Fibroblast of skin of abdomen (primary cell): ENCODE data around the gene ZNF597.

Source experiments
- DNase-seq: peaks from one replicate; pipeline ENCODE4 v3.0.0-alpha.2; 2013

ZNF597 gene

GRCh38 chr16:3454631-3455147 lies 11.4 kb upstream of the ZNF597 start:
- no peak for DNase-seq

GRCh38 chr16:3454093-3454492 lies 10.8 kb upstream of the ZNF597 start:
- no peak for DNase-seq

GRCh38 chr16:3444032-3444388 lies 706 bp upstream of the ZNF597 start:
- DNase-seq, result peak; percentile 58

GRCh38 chr16:3439637-3440036 lies 3.7 kb downstream of the ZNF597 start:
- DNase-seq, result no peak

DNA sequence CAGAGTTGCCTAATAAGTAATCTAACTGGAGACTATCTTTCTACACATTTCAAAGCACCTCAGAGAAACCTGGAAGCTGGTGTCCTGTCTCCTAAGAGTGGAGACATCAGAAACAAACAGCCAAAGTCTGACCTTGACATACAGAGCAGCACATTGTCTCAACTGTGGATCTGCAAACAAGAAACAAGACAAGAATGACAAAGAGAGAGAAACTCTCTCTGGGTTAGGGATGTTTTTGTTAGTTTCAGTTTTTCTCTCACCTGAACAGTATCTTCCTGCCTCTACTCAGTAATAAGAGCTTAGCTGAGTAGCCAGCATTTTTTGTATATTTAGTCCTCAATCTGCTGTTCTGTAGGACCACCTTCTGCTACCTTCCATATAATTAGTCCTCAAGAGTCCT lies 8.9 kb downstream of the ZNF597 start:
- DNase-seq, result no peak

DNA sequence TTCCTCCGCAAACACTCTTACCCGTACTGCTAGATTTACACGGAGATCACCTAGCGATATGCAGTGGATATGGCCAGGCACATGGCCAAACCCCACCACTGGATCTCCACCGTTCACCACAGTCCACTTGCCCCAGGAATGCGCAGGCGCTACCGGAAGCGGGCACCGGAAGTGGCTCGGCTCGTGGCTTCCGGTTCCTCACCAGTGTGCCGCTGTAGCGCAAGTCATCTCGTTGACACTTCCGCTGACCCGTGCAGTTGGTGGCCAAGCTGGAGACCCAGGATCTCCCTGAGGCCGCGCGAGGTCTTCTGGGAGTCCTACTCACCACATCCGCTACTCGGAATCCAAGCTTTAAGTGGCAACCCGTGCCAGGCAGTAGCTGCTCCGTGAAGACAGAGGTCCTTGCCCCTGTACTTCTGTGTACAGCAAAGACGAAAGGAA lies 11.5 kb downstream of the ZNF597 start:
- peak; percentile 28 for DNase-seq

GRCh38 chr16:3413730-3414379 lies 29.4 kb downstream of the ZNF597 start:
- no peak for DNase-seq

- DNase-seq, result no peak
Observed at GRCh38 chr16:3408561-3409197, 34.6 kb downstream of the ZNF597 start.

- peak; percentile 9 for DNase-seq
Observed at GRCh38 chr16:3401719-3402397, 41.4 kb downstream of the ZNF597 start.

DNA sequence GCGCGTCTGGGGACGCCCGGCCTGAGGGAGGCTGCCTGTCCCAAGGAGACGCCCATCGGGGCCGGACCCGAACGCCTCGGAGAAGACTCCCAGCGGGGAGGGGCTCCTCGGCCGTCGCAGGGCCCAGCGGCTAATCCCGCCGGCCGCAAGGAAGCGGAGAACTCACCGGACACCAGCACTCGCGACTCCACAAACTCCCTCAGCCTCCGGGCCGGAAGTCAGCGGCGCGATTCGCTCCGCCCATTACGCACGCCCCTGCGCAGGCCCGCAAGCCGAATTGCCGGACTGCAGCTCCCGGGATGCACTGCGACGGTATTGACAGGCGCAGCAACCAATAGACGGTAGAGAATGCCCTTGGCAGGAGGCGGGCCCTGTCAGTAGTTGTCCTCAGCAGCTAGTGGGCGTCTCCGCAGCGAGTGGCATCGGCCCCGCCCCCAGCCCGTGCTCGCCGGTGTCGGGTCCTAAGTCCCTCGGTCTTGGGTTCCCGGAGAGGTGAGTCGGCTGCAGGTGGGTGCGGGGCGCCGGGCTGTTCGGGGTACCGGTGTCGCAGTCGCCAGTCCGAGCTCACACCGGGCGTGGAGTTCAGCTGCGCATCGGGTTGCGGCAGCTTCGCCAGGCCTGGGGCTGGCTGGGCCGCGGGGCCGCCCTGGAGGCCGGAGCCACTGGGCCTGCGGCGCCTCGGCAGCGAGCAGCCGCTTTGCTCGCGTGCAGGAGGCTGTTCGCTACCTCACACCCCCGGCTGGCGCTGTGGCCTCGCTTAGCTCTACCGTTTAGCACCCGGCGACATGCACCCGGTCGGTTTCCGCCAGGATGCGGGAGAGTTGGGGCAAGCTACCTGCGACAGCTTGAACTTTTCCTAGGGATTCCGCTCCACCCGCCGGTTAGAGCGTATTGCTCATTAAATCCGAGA lies 42.3 kb downstream of the ZNF597 start, which contains the start of the genes ZNF174 and ZSCAN32:
TSS of gene ZNF174 (plus strand) at position 437 of the 910 bp plus-strand sequence. CDS start 790 bp downstream, outside the sequence.
TSS of gene ZSCAN32 (minus strand) at position 226 of the 910 bp plus-strand sequence. CDS start 3,447 bp downstream, outside the sequence.
- peak; percentile 99 for DNase-seq

DNA sequence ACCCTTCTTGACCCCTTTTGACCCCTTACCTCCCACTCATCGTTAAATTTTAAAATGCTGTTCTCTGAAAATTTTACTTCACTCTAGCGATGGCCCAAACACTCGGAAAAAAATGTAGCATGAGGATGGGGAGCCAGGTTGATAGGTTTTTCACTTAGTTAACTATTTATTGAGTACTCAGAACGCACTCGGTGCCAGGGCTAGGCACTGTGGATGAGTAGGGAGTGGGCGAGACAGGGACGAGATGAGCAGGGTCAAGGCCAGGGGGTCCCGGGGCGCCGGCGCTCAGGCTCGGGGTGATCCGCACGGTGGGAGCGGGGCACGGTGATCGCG lies 42.9 kb downstream of the ZNF597 start:
- no peak for DNase-seq

DNA sequence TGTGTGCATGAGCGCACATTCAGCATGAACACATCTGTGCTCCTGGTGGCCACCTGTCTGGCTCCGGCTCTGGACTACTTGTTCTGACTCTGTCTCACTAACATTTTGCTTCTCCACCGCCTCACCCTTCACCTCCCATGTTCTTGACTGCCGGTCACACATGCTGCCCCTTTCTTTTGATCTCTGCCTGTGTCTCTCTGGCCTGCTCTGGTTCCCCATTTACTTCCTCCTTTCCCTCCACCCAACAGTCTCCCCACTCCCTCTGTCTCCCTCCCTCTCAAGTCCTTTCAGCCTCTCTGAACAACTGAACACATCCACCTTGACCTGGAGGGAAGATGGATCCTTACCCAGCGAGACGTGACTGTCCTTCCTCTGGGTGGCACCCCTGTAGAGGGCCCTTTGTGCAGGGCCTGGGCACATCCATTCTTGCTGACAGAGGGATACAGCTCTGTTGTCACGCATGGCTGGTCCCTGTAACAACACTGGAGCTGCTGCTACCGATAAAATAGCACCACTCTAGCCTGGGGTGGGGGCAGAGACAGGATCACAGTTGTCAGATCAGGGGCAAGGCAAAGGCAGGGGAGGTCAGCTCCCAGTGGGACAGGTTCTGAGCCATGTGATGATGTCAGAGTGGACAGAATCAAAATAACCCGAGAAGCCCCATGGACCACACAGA lies 53.5 kb downstream of the ZNF597 start:
- DNase-seq, result no peak

DNA sequence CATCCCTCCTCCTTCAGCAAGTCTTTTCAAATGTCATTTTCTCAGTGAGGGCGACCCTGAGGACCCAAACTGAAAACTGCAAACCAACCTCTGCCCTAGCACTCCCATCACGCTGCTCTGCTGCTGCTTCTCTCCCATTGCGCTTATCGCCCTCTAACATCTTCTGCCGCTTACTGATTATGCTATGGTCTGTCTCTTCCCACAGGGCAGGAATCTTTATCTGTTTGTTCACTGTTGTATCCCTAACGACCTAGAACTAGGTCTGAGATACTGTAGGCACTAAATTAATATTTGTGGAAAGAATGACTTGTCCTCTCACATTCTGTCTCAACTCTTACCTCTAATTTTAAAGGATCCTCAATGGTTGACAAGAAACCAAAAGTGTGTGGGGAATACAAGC lies 55.0 kb downstream of the ZNF597 start:
- no peak for DNase-seq

DNA sequence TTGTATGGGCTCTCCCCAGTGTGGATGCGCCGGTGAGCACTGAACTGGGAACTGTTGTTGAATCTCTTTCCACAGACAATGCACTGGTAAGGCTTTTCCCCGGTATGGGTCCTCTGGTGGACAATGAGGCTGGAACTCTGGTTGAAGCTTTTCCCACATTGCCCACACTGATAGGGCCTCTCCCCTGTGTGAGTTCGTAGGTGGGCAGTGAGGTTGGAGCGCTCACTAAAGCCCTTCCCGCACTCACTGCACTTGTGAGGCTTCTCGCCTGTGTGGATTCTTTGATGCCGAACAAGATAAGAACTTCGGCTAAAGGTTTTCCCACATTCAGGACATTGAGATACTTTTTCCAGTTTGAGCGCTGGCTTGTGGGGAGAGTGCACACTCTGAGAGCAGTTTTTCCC lies 60.3 kb downstream of the ZNF597 start:
- DNase-seq, result no peak
